AG04449 (cell line): ENCODE results near the gene GRIP2.

ENCODE experiments used
- CTCF ChIA-PET: fragments of 350-600 bp; formaldehyde crosslinking; extraction: SDS; loops from one replicate; lab custom pipeline; 2021; ENCODE audit warnings: antibody characterized with exemption; lab: Yijun Ruan, JAX
- POLR2A ChIA-PET: fragments of 400-600, 350-600 bp; formaldehyde crosslinking; extraction: SDS; loops from one replicate; lab custom pipeline; 2020; ENCODE audit warnings: antibody characterized with exemption, inconsistent platforms; lab: Yijun Ruan, JAX
- DNase-seq: peaks from one replicate; pipeline ENCODE4 v3.0.0-alpha.2; 2010; ENCODE audit warnings: low read depth, low spot score
- H3K4me3 ChIP-seq: 2 replicates; pipeline ENCODE4 v1.5.1; 2011; ENCODE audit warnings: low read depth, mild to moderate bottlenecking, control low read depth, low read length
- CTCF ChIP-seq: IDR thresholded peaks from one replicate; pipeline ENCODE4 v1.5.1; 2011; ENCODE audit warnings: mild to moderate bottlenecking, moderate library complexity, low read length, control low read depth, inconsistent platforms; ENCODE audit not compliant: insufficient read depth; ENCODE audit errors: missing control alignments

The GRIP2 gene

GRCh38 chr3:14474363-14475081 lies 65.6 kb downstream of the GRIP2 start:
- TF ChIP-seq CTCF = no peak
- POLR2A ChIA-PET = no interaction called here
- H3K4me3 ChIP-seq = no peak overlapping the region
- no peak for DNase-seq
- CTCF ChIA-PET = interaction anchor here (0.6 to 3.2 kb wide), 4 partner anchors 21 to 271 kb away, joined by 3 to 23 read pairs (median 4); no protein-coding TSS in a partner anchor

GRCh38 chr3:14473411-14473891 lies 66.7 kb downstream of the GRIP2 start:
- no peak overlapping the region for H3K4me3 ChIP-seq
- ChIA-PET CTCF (interaction anchor here (2.2 to 4.7 kb wide), 3 partner anchors 11 to 271 kb away, joined by 9 to 41 read pairs (median 9); no protein-coding TSS in a partner anchor), POLR2A (interaction anchor here (0.5 to 1.4 kb wide), 3 partner anchors 21 to 295 kb away, joined by 3 to 6 read pairs (median 4); partner anchors contain the start of genes LSM3 and XPC)
- no peak for TF ChIP-seq CTCF
- DNase-seq = no peak

- DNase-seq = no peak
- ChIA-PET POLR2A (interaction anchor here (0.5 to 1.4 kb wide), 4 partner anchors 20 to 294 kb away, joined by 3 to 6 read pairs (median 4); partner anchors contain the start of genes LSM3 and XPC), CTCF (interaction anchor here (0.6 to 4.7 kb wide), 5 partner anchors 10 to 270 kb away, joined by 3 to 41 read pairs (median 9); no protein-coding TSS in a partner anchor)
- H3K4me3 ChIP-seq = no peak overlapping the region
- TF ChIP-seq CTCF = no peak
Measured at GRCh38 chr3:14472471-14473351, 67.4 kb downstream of the GRIP2 start.

- no peak for TF ChIP-seq CTCF
- no peak for DNase-seq
- ChIA-PET CTCF (interaction anchor here (0.6 to 4.7 kb wide), 4 partner anchors 9 to 269 kb away, joined by 3 to 41 read pairs (median 9); no protein-coding TSS in a partner anchor), POLR2A (interaction anchor here (1.0 kb wide), 1 partner anchor 268 kb away, joined by 3 read pairs; no protein-coding TSS in a partner anchor)
- no peak overlapping the region for H3K4me3 ChIP-seq
Measured at GRCh38 chr3:14471690-14472089, 68.5 kb downstream of the GRIP2 start.

- CTCF ChIA-PET = interaction anchor here (0.8 to 4.7 kb wide), 6 partner anchors 8 to 450 kb away, joined by 3 to 41 read pairs (median 4); no protein-coding TSS in a partner anchor
Measured at GRCh38 chr3:14471016-14471415, 69.1 kb downstream of the GRIP2 start.

More at GRCh38 chr3:14471016-14471415, 69.1 kb downstream of the GRIP2 start:
- DNase-seq = no peak
- no peak for TF ChIP-seq CTCF
- POLR2A ChIA-PET = no interaction called here
- H3K4me3 ChIP-seq = no peak overlapping the region
